T-helper 22 cell (primary cell): ENCODE data around the gene NSD2.
"Not testable (repeated sequence)": the region's sequence is repeated elsewhere in the genome, so short reads cannot be mapped to it uniquely, and the experiment has no call there.

ENCODE experiments used
- DNase-seq: peaks from one replicate; pipeline ENCODE4 v3.0.0-alpha.2; 2020; ENCODE audit warnings: low read depth

NSD2 gene

GRCh38 chr4:2006956-2007653 is 135.9 kb downstream of the NSD2 start:
- DNase-seq: no peak

GRCh38 chr4:2007804-2008670 is 136.8 kb downstream of the NSD2 start:
- no peak for DNase-seq

- DNase-seq: no peak
These were observed 137.4 kb downstream of the NSD2 start for GRCh38 chr4:2008671-2008920.

GRCh38 chr4:2008921-2009650 is 137.9 kb downstream of the NSD2 start, which contains the start of gene NELFA:
Gene NELFA, minus strand, starts transcription at chr4:2008974. Its CDS starts 15 bp downstream, at chr4:2008959.
- peak; percentile 91 for DNase-seq

- DNase-seq: peak; percentile 45
These were observed 138.5 kb downstream of the NSD2 start for GRCh38 chr4:2009651-2010233.

GRCh38 chr4:2011583-2011982 is 140.4 kb downstream of the NSD2 start:
- DNase-seq: no peak

GRCh38 chr4:2015008-2015407 is 143.8 kb downstream of the NSD2 start:
- DNase-seq: no peak

GRCh38 chr4:2021358-2022018 is 150.3 kb downstream of the NSD2 start:
- DNase-seq: not testable (repeated sequence)

- DNase-seq: no peak
These were observed 153.5 kb downstream of the NSD2 start for GRCh38 chr4:2024683-2025082.

- no peak for DNase-seq
These were observed 154.6 kb downstream of the NSD2 start for GRCh38 chr4:2025817-2026216.

- not testable (repeated sequence) for DNase-seq
These were observed 155.9 kb downstream of the NSD2 start for GRCh38 chr4:2027120-2027519.

GRCh38 chr4:2031161-2031560 is 160.0 kb downstream of the NSD2 start:
- DNase-seq: not testable (repeated sequence)
